ENCODE results near the gene GPR32. TPM values are rescaled to one million over a fixed set of nuclear protein-coding genes. Genes with fewer than 3 reads are reported as not detected.

The GPR32 gene
- total and polyA plus RNA-seq, 10 of the 15 experiments (the other 5 are each of a cell fraction or from before 2014, with no cell fraction given), result not detected

- SMC1A ChIA-PET (ENCODE audit: uncharacterized antibody, unreplicated experiment), result no interaction called here
- TF ChIP-seq PAX5 (IDR thresholded peaks at IDR 0.05; ENCODE audit: borderline replicate concordance, low read depth, low read length) (no peak), RAD21 (IDR thresholded peaks at IDR 0.05; ENCODE audit: insufficient read depth, low read depth, low read length) (no peak), TCF3 (IDR thresholded peaks at IDR 0.05; ENCODE audit: borderline replicate concordance, insufficient read depth, low read depth, low read length) (no peak), CHD1 (IDR thresholded peaks at IDR 0.05; ENCODE audit: low read depth, low read length) (no peak), MYB (IDR thresholded peaks at IDR 0.05; ENCODE audit: borderline replicate concordance, low read depth, low read length) (no peak), ELK1 (IDR thresholded peaks at IDR 0.05; ENCODE audit: low read depth, low read length) (no peak), ZNF622 (IDR thresholded peaks at IDR 0.05) (no peak), SPI1 (IDR thresholded peaks at IDR 0.05; ENCODE audit: borderline replicate concordance, insufficient read depth, low read depth, low read length) (no peak), ETV6 (conservative IDR thresholded peaks at IDR 0.05 in 1 of 2, IDR thresholded peaks at IDR 0.05 in 1 of 2; ENCODE audit: borderline replicate concordance in 1 of 2, low read depth in 1 of 2) (no peak), PML (IDR thresholded peaks at IDR 0.05; ENCODE audit: low read length) (no peak), RBBP5 (conservative IDR thresholded peaks at IDR 0.05) (no peak), POLR2AphosphoS5 (IDR thresholded peaks at IDR 0.05; ENCODE audit: low read length) (no peak), ZBTB40 (IDR thresholded peaks at IDR 0.05; ENCODE audit: borderline replicate concordance) (no peak), FOXK2 (IDR thresholded peaks at IDR 0.05) (no peak), USF2 (IDR thresholded peaks at IDR 0.05; ENCODE audit: borderline replicate concordance, low read depth, low read length) (no peak), TAF1 (IDR thresholded peaks at IDR 0.05; ENCODE audit: borderline replicate concordance, low read depth, low read length) (no peak)
- no peak overlapping the region for H3K27ac ChIP-seq (ENCODE audit: control insufficient read depth, insufficient read depth)
- DNase-seq (ENCODE audit: low read depth, low spot score) (no peak), ATAC-seq (no peak), FAIRE-seq (no peak)
- H3K27me3 ChIP-seq (replicated peaks in 1 of 2; ENCODE audit: control insufficient read depth in 2 of 2, insufficient read depth in 2 of 2, low read length in 1 of 2), result peaks cover 0 to 2% of the 10 kb centered on the region in 2 experiments; a peak in 2 of 4 replicates
- no peaks in the 10 kb centered on the region for H3K4me1 ChIP-seq (ENCODE audit: control insufficient read depth, insufficient read depth, low read length)
- in situ Hi-C loops (cut with MboI), result no loop called here
- H2AFZ ChIP-seq (ENCODE audit: control insufficient read depth, low read depth, low read length), result no peak overlapping the region
- 3% methylated on average over 5 of the region's 5 CpGs for WGBS (ENCODE audit: insufficient coverage, insufficient replicate concordance, low lambda C conversion rate, missing lambda C conversion rate)
- no peaks in the 10 kb centered on the region for H4K20me1 ChIP-seq (ENCODE audit: control insufficient read depth, insufficient read depth)
- RAD21 ChIA-PET (ENCODE audit: unreplicated experiment), result no interaction called here
- H3K9me3 ChIP-seq (replicated peaks; ENCODE audit: control insufficient read depth, insufficient read depth, low read length), result peaks cover 1% of the 10 kb centered on the region; the same call in 2 of the 3 replicates
- no peak overlapping the region for H3K9ac ChIP-seq (ENCODE audit: control insufficient read depth, insufficient read depth, low read length)
- BruUV-seq (replicated peaks), result no TSS peak
- H3K79me2 ChIP-seq (ENCODE audit: control insufficient read depth, insufficient read depth, low read length), result no peaks in the 10 kb centered on the region
- CTCF ChIA-PET, result interaction anchor here (0.6 kb wide), 1 partner anchor 192 kb away, joined by 3 read pairs; no protein-coding TSS in a partner anchor
- H3K4me3 ChIP-seq, result no peak overlapping the region
- POLR2A ChIA-PET, result interaction anchor here (0.7 kb wide), 1 partner anchor 136 kb away, joined by 6 read pairs; no protein-coding TSS in a partner anchor
- intact Hi-C loops (cut with micrococcal nuclease; ENCODE audit: unreplicated experiment), result no loop called here
- no peak overlapping the region for H3K4me2 ChIP-seq (ENCODE audit: control insufficient read depth, insufficient read depth)
- H3K36me3 ChIP-seq (ENCODE audit: control insufficient read depth in 2 of 2, insufficient read depth in 2 of 2, low read length in 1 of 2), result no peaks in the 10 kb centered on the region
These were observed 40.4 kb upstream of the GPR32 start for GRCh38 chr19:50729894-50730293.

Measured in GM12878 (cell line).